ENCODE data around the gene GALNT17.

The GALNT17 gene

DNA sequence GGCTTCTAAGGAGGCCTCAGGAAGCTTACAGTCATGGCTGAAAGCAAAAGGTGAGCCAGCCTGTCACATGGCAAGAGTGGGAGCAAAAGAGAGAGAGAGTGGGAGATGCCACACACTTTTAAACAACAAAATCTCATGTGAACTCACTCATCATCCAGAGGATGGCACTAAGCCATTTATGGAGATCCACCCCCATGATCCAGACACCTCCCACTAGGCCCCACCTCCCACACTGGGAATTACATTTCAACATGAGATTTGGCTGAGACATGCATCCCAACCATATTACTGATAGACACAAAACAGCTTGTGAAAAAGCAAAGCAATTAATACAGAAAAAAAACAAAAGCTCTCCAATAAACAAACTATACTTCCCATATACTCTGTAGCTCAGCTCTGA is 210.3 kb downstream of the GALNT17 start:
- H3K79me2 ChIP-seq (ENCODE audit: low read length) = no peaks in the 10 kb centered on the region
- no peaks in the 10 kb centered on the region for H3K27me3 ChIP-seq (replicated peaks; ENCODE audit: insufficient read depth, low read length)
- H3K9ac ChIP-seq (ENCODE audit: low read length) = no peak overlapping the region
- H2AFZ ChIP-seq (ENCODE audit: low read length) = no peak overlapping the region
- DNase-seq = no peak
- H3K36me3 ChIP-seq (replicated peaks; ENCODE audit: insufficient read depth, low read length) = no peaks in the 10 kb centered on the region
- no peak overlapping the region for H3K27ac ChIP-seq (ENCODE audit: low read length)
- H3K4me1 ChIP-seq (ENCODE audit: low read length) = no peaks in the 10 kb centered on the region
- no peaks in the 10 kb centered on the region for H3F3A ChIP-seq (ENCODE audit: insufficient read depth, low read length)
- TF ChIP-seq, protein P1, sequence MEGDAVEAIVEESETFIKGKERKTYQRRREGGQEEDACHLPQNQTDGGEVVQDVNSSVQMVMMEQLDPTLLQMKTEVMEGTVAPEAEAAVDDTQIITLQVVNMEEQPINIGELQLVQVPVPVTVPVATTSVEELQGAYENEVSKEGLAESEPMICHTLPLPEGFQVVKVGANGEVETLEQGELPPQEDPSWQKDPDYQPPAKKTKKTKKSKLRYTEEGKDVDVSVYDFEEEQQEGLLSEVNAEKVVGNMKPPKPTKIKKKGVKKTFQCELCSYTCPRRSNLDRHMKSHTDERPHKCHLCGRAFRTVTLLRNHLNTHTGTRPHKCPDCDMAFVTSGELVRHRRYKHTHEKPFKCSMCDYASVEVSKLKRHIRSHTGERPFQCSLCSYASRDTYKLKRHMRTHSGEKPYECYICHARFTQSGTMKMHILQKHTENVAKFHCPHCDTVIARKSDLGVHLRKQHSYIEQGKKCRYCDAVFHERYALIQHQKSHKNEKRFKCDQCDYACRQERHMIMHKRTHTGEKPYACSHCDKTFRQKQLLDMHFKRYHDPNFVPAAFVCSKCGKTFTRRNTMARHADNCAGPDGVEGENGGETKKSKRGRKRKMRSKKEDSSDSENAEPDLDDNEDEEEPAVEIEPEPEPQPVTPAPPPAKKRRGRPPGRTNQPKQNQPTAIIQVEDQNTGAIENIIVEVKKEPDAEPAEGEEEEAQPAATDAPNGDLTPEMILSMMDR (IDR thresholded peaks at IDR 0.05; ENCODE audit: low read length) = no peak
- no peak for TF ChIP-seq EZH2 (optimal IDR thresholded peaks at IDR 0.05; ENCODE audit: low read depth, low read length)
- no peaks in the 10 kb centered on the region for H3K9me2 ChIP-seq (replicated peaks; ENCODE audit: insufficient read depth, low read length)
- no peak overlapping the region for H3K4me2 ChIP-seq (ENCODE audit: low read depth, low read length)
- no peak overlapping the region for H3K4me3 ChIP-seq (ENCODE audit: low read length)
- H4K20me1 ChIP-seq (ENCODE audit: insufficient read depth, low read length) = no peaks in the 10 kb centered on the region
- no peaks in the 10 kb centered on the region for H3K9me3 ChIP-seq (replicated peaks; ENCODE audit: insufficient read depth, low read length)

DNA sequence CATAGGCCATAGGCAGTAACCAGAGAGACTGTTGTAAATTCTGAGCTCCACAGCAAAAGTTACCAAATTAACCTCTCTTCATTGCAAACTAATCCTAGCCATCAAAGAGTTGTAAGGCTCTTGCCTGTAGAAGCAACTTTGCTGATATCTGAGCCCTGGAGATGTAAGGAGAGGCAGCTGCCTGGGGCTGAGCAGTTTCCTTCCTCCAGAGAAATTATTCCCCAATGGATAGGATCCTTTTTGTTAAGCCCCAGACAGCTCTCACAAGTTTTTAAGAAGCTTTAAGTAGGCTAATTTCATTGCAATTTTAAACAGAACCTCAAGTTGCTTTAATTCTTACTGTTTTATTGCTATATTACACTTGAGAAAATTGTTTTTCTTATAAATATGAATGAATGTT is 211.1 kb downstream of the GALNT17 start:
- H3K79me2 ChIP-seq (ENCODE audit: low read length) = no peaks in the 10 kb centered on the region
- no peaks in the 10 kb centered on the region for H3K4me1 ChIP-seq (ENCODE audit: low read length)
- H3K4me2 ChIP-seq (ENCODE audit: low read depth, low read length) = no peak overlapping the region
- TF ChIP-seq EZH2phosphoT487 (IDR thresholded peaks at IDR 0.05; ENCODE audit: low read length) (no peak), EZH2 (optimal IDR thresholded peaks at IDR 0.05; ENCODE audit: low read depth, low read length) (no peak)
- TF ChIP-seq, protein P1 (IDR thresholded peaks at IDR 0.05; ENCODE audit: low read length) = no peak
- H3F3A ChIP-seq (ENCODE audit: insufficient read depth, low read length) = no peaks in the 10 kb centered on the region
- H2AFZ ChIP-seq (ENCODE audit: low read length) = no peak overlapping the region
- H3K9me3 ChIP-seq (replicated peaks; ENCODE audit: insufficient read depth, low read length) = no peaks in the 10 kb centered on the region
- no peak overlapping the region for H3K9ac ChIP-seq (ENCODE audit: low read length)
- no peaks in the 10 kb centered on the region for H3K27me3 ChIP-seq (replicated peaks; ENCODE audit: insufficient read depth, low read length)
- no peaks in the 10 kb centered on the region for H3K36me3 ChIP-seq (replicated peaks; ENCODE audit: insufficient read depth, low read length)
- H3K4me3 ChIP-seq (ENCODE audit: low read length) = no peak overlapping the region
- no peak overlapping the region for H3K27ac ChIP-seq (ENCODE audit: low read length)
- no peaks in the 10 kb centered on the region for H3K9me2 ChIP-seq (replicated peaks; ENCODE audit: insufficient read depth, low read length)
- no peak for DNase-seq
- no peaks in the 10 kb centered on the region for H4K20me1 ChIP-seq (ENCODE audit: insufficient read depth, low read length)

DNA sequence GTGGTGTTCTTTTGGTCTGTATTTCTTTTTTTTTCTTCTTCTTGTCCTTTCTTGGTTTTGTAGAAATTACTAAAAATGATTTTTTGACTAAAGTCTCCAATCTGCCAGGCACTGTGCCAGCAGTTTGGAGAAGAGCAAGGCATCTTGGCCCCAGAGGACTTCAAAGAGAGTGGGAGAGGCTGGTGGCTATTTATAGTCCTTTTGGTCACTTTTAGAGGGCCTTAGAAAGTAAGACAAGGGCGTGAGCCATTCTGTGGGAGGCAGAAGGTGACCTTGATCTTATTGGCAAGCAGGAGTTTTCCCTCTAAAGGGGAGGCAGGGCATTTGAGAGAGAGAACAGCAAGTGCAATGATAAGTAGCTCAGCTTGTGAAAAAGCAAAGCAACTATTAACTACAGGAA is 211.9 kb downstream of the GALNT17 start:
- no peaks in the 10 kb centered on the region for H3K27me3 ChIP-seq (replicated peaks; ENCODE audit: insufficient read depth, low read length)
- H3K4me1 ChIP-seq (ENCODE audit: low read length) = no peaks in the 10 kb centered on the region
- H3K9ac ChIP-seq (ENCODE audit: low read length) = no peak overlapping the region
- no peak overlapping the region for H3K27ac ChIP-seq (ENCODE audit: low read length)
- no peaks in the 10 kb centered on the region for H3K36me3 ChIP-seq (replicated peaks; ENCODE audit: insufficient read depth, low read length)
- no peak overlapping the region for H3K4me3 ChIP-seq (ENCODE audit: low read length)
- DNase-seq = no peak
- H3K79me2 ChIP-seq (ENCODE audit: low read length) = no peaks in the 10 kb centered on the region
- H2AFZ ChIP-seq (ENCODE audit: low read length) = no peak overlapping the region
- no peaks in the 10 kb centered on the region for H3F3A ChIP-seq (ENCODE audit: insufficient read depth, low read length)
- no peaks in the 10 kb centered on the region for H3K9me3 ChIP-seq (replicated peaks; ENCODE audit: insufficient read depth, low read length)
- H3K9me2 ChIP-seq (replicated peaks; ENCODE audit: insufficient read depth, low read length) = no peaks in the 10 kb centered on the region
- H4K20me1 ChIP-seq (ENCODE audit: insufficient read depth, low read length) = no peaks in the 10 kb centered on the region
- TF ChIP-seq EZH2 (optimal IDR thresholded peaks at IDR 0.05; ENCODE audit: low read depth, low read length) (no peak), EZH2phosphoT487 (IDR thresholded peaks at IDR 0.05; ENCODE audit: low read length) (no peak)
- TF ChIP-seq, protein P1 (IDR thresholded peaks at IDR 0.05; ENCODE audit: low read length) = no peak
- no peak overlapping the region for H3K4me2 ChIP-seq (ENCODE audit: low read depth, low read length)
